Vagina (tissue), 2 donors: ENCODE data around the gene FGA.

Experiments used
- CTCF ChIP-seq, 3 experiments: fragments of 450-650 bp in 2 of 3; fragments of 200-600 bp in 1 of 3; sonication (generic) in 1 of 3; IDR thresholded peaks; one replicate each; pipeline ENCODE4 v1.5.1; 2017 to 2019; ENCODE audit warnings: antibody characterized with exemption in 3 of 3, mild to moderate bottlenecking in 2 of 3, moderate library complexity in 2 of 3
- POLR2A ChIP-seq, 2 donors: fragments of 450-650 bp; IDR thresholded peaks; one replicate each; pipeline ENCODE4 v1.6.1; 2017; ENCODE audit warnings: antibody characterized with exemption in 2 of 2, mild to moderate bottlenecking in 2 of 2, moderate library complexity in 2 of 2
- POLR2AphosphoS5 ChIP-seq, 2 donors: sonication (generic); formaldehyde crosslinking; IDR thresholded peaks; one replicate each; pipeline ENCODE4 v1.9.0; 2017; ENCODE audit warnings: antibody characterized with exemption in 2 of 2, mild to moderate bottlenecking in 2 of 2, low read depth in 1 of 2; ENCODE audit not compliant: insufficient read depth in 1 of 2

GRCh38 chr4:154611833-154612232 lies 21.3 kb upstream of the FGA start:
- TF ChIP-seq CTCF (IDR thresholded peaks at IDR 0.05), result no peak
- no peak for TF ChIP-seq POLR2A (IDR thresholded peaks at IDR 0.05)
- TF ChIP-seq POLR2AphosphoS5 (IDR thresholded peaks at IDR 0.05; ENCODE audit: insufficient read depth in 1 of 2, low read depth in 1 of 2), result no peak
